ENCODE measurements around the gene CAMSAP2. TPM values are rescaled to one million over a fixed set of nuclear protein-coding genes. Genes with fewer than 3 reads are reported as not detected.

The CAMSAP2 gene
- total and polyA plus RNA-seq, 2 of the 8 experiments (the other 6 are each of a cell fraction or from before 2014, with no cell fraction given), result 4.2 to 27.6 TPM

GRCh38 chr1:200891774-200892157 lies 153.1 kb downstream of the CAMSAP2 start:
- CTCF ChIA-PET (ENCODE audit: partially characterized antibody), result interaction anchor here (0.6 to 8.6 kb wide), 13 partner anchors 10 to 269 kb away, joined by 3 to 47 read pairs (median 6); partner anchors contain the start of gene GPR25
- Histone ChIP-seq H3K36me3 (ENCODE audit: control insufficient read depth in 2 of 4, insufficient read depth in 4 of 4, low read length in 3 of 4) (no peaks in the 10 kb centered on the region), H4K5ac (ENCODE audit: insufficient read length, low read depth, low read length) (peak overlapping the region; percentile 79), H2BK120ac (replicated peaks; ENCODE audit: low read depth, low read length) (peak overlapping the region; percentile 52), H3K9me3 (ENCODE audit: insufficient read depth in 2 of 2, low read depth in 1 of 2, low read length in 1 of 2) (no peaks in the 10 kb centered on the region), H4K20me1 (replicated peaks in 1 of 2; ENCODE audit: control insufficient read depth in 1 of 2, insufficient read depth in 2 of 2, low read length in 2 of 2) (peaks cover 4 to 9% of the 10 kb centered on the region in 2 experiments), H2BK5ac (ENCODE audit: low read depth, low read length) (peak overlapping the region; percentile 97), H3K18ac (ENCODE audit: extremely low read depth, low read length) (peak overlapping the region; percentile 98), H3K4ac (replicated peaks; ENCODE audit: insufficient read length, low read depth, low read length) (peak overlapping the region; percentile 61), H3K4me2 (ENCODE audit: insufficient read depth in 1 of 2, low read depth in 2 of 2, low read length in 2 of 2) (peak overlapping the region; percentile 79 to 95), H3K27me3 (replicated peaks in 1 of 4; ENCODE audit: control insufficient read depth in 3 of 4, extremely low read depth in 1 of 4, insufficient read depth in 3 of 4, low read length in 3 of 4) (no peaks in the 10 kb centered on the region), H3K14ac (ENCODE audit: insufficient read length) (peak overlapping the region; percentile 56), H3K56ac (replicated peaks; ENCODE audit: insufficient read length, low read depth, low read length) (peak overlapping the region; percentile 91), H2BK20ac (ENCODE audit: low read length) (no peak overlapping the region), H2AK5ac (ENCODE audit: low read depth, low read length) (peak overlapping the region; percentile 88; the same call in 1 of the 2 replicates), H3K79me2 (ENCODE audit: control insufficient read depth in 1 of 2, insufficient read depth in 2 of 2, low read length in 2 of 2) (peaks cover 3 to 47% of the 10 kb centered on the region in 2 experiments), H4K91ac (replicated peaks; ENCODE audit: insufficient read length, low read length) (peak overlapping the region; percentile 95), H3K79me1 (ENCODE audit: low read depth, low read length) (peaks cover 13% of the 10 kb centered on the region), H3K23me2 (ENCODE audit: low read depth, low read length) (peaks cover 8% of the 10 kb centered on the region), H3K4me3 (ENCODE audit: extremely low read depth in 1 of 4, insufficient read depth in 2 of 4, low read depth in 3 of 4, low read length in 4 of 4) (peak overlapping the region; percentile 67 to 90 (median 75)), H3K27ac (ENCODE audit: low read depth, low read length) (peak overlapping the region; percentile 99), H2AFZ (ENCODE audit: low read length) (no peak overlapping the region), H3K9ac (replicated peaks in 1 of 4; ENCODE audit: extremely low read depth in 1 of 4, low read depth in 3 of 4, low read length in 3 of 4) (peak overlapping the region; percentile 92 to 98 (median 95)), H3K23ac (ENCODE audit: insufficient read length) (no peak overlapping the region), H2BK12ac (ENCODE audit: low read depth, low read length) (peak overlapping the region; percentile 82), H2BK15ac (ENCODE audit: low read length) (peak overlapping the region; percentile 96; the same call in 1 of the 2 replicates), H4K8ac (ENCODE audit: extremely low read depth, insufficient read depth, low read length) (peak overlapping the region; percentile 99; the same call in 1 of the 2 replicates), H3K4me1 (replicated peaks in 1 of 4; ENCODE audit: control insufficient read depth in 3 of 4, insufficient read depth in 4 of 4, low read length in 3 of 4) (peaks cover 15 to 53% (median 37%) of the 10 kb centered on the region in 4 experiments)
- WGBS, 2 experiments (ENCODE audit: extremely low coverage in 1 of 2, insufficient coverage in 1 of 2, insufficient read length in 1 of 2, insufficient replicate concordance in 2 of 2, low coverage in 1 of 2, low lambda C conversion rate in 2 of 2, missing lambda C conversion rate in 1 of 2), result 1% methylated on average over 8 of the region's 8 CpGs; no CpG with 5 or more reads in 1 of the 2 experiments
- FAIRE-seq (peak; percentile 7), DNase-seq (ENCODE audit: low read depth in 1 of 2, low spot score in 2 of 2) (peak in 1 of 2 experiments; percentile 86)
- POLR2A ChIA-PET (ENCODE audit: partially characterized antibody), result interaction anchor here (0.7 to 11.2 kb wide), 24 partner anchors 13 to 527 kb away, joined by 3 to 208 read pairs (median 4); partner anchors contain the start of genes GPR25, KIF14, KIF21B and TMEM9
- no peak for TF ChIP-seq SIRT6 (IDR thresholded peaks at IDR 0.05; ENCODE audit: low read length)
- TF ChIP-seq SP1 (IDR thresholded peaks at IDR 0.05; ENCODE audit: low read depth, low read length), result 0 out of 2 replicates have a peak, but pooled peaks have one; percentile 74
- TF ChIP-seq MAFK (IDR thresholded peaks at IDR 0.05; ENCODE audit: low read depth, low read length), result no peak
- TF ChIP-seq POLR2A (IDR thresholded peaks at IDR 0.05; ENCODE audit: control extremely low read depth in 1 of 2, low read depth in 2 of 2, low read length in 2 of 2), result peak; percentile 69 to 84
- no peak for TF ChIP-seq EP300 (IDR thresholded peaks at IDR 0.05; ENCODE audit: borderline replicate concordance in 1 of 2, low read depth in 2 of 2, low read length in 2 of 2)
- TF ChIP-seq PHF8 (conservative IDR thresholded peaks at IDR 0.05; ENCODE audit: low read depth, low read length), result peak; percentile 53
- TF ChIP-seq CREB1 (IDR thresholded peaks at IDR 0.05), result no peak
- TF ChIP-seq BRCA1 (IDR thresholded peaks at IDR 0.05; ENCODE audit: low read depth, low read length), result no peak
